Measurements from ENCODE around the gene RMDN2.

DNA sequence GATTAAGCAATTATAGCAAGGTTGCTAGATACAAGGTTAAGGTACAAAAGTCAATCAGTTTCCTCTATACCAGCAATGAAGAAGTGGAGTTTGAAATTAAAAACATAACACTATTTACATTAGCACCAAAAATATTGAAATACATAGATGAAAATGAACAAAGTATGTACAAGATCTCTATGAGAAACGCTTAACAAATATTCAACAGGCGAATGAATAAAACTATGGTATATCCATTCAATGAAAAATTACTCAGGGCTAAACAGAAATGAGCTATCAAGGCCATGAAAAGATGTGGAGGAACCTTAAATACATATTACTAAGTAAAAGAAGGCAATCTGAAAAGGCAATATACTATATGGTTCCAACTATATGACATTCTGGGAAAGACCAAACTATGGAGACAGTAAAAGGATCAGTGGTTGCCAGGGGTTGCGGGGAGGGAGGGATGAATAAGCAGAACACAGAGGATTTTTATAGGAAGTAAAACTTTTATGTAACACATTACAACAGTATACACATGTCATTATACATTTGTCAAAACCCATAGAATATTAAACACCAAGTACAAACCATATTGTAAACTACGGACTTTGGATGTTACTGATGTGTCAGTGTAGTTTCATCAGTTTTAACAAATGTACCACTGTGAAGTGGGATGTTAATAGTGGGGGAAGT is 62.1 kb downstream of the RMDN2 start:
- TF ChIP-seq, protein P1, sequence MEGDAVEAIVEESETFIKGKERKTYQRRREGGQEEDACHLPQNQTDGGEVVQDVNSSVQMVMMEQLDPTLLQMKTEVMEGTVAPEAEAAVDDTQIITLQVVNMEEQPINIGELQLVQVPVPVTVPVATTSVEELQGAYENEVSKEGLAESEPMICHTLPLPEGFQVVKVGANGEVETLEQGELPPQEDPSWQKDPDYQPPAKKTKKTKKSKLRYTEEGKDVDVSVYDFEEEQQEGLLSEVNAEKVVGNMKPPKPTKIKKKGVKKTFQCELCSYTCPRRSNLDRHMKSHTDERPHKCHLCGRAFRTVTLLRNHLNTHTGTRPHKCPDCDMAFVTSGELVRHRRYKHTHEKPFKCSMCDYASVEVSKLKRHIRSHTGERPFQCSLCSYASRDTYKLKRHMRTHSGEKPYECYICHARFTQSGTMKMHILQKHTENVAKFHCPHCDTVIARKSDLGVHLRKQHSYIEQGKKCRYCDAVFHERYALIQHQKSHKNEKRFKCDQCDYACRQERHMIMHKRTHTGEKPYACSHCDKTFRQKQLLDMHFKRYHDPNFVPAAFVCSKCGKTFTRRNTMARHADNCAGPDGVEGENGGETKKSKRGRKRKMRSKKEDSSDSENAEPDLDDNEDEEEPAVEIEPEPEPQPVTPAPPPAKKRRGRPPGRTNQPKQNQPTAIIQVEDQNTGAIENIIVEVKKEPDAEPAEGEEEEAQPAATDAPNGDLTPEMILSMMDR (IDR thresholded peaks at IDR 0.05; ENCODE audit: low read depth, low read length, missing input control): no peak
- TF ChIP-seq, protein P2, sequence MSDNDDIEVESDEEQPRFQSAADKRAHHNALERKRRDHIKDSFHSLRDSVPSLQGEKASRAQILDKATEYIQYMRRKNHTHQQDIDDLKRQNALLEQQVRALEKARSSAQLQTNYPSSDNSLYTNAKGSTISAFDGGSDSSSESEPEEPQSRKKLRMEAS (IDR thresholded peaks at IDR 0.05): no peak
- TF ChIP-seq TAF1 (conservative IDR thresholded peaks at IDR 0.05): no peak
- TF ChIP-seq RXRA (IDR thresholded peaks at IDR 0.05): no peak
- no peak for TF ChIP-seq JUND (IDR thresholded peaks at IDR 0.05)

Measured in liver (tissue), 3 donors.